Activated CD4-positive, alpha-beta memory T cell treated with anti-CD3 and anti-CD28 coated beads for 36 hours (primary cell): Measurements from ENCODE around the gene RNF44. TPM values are rescaled to one million over a fixed set of nuclear protein-coding genes. Genes with fewer than 3 reads are reported as not detected.
"Not testable (repeated sequence)": the region's sequence is repeated elsewhere in the genome, so short reads cannot be mapped to it uniquely, and the experiment has no call there.

Experiments used
- CTCF ChIA-PET: fragments of 350-600 bp; sonication (Branson Sonifier 250); formaldehyde crosslinking; loops from one replicate; lab custom pipeline; 2021; ENCODE audit warnings: antibody characterized with exemption, inconsistent platforms; lab: Charles Lee
- POLR2A ChIA-PET: fragments of 350-600 bp; sonication (Branson Sonifier 250); formaldehyde crosslinking; loops from one replicate; lab custom pipeline; 2021; ENCODE audit warnings: antibody characterized with exemption; lab: Charles Lee
- DNase-seq: peaks from one replicate; pipeline ENCODE4 v3.0.0-alpha.2; 2020
- H3K27ac Mint-ChIP-seq: one replicate; pipeline ENCODE4 v1.8.0; 2021; ENCODE audit warnings: mixed read lengths
- H3K27me3 Mint-ChIP-seq: one replicate; pipeline ENCODE4 v1.8.0; 2021; ENCODE audit warnings: mixed read lengths
- H3K36me3 Mint-ChIP-seq: one replicate; pipeline ENCODE4 v1.8.0; 2021; ENCODE audit warnings: mixed read lengths
- H3K4me1 Mint-ChIP-seq: one replicate; pipeline ENCODE4 v1.8.0; 2021; ENCODE audit warnings: low read depth, mixed read lengths
- H3K4me3 Mint-ChIP-seq: one replicate; pipeline ENCODE4 v1.8.0; 2021; ENCODE audit warnings: mild to moderate bottlenecking, mixed read lengths
- H3K9me3 Mint-ChIP-seq: one replicate; pipeline ENCODE4 v1.8.0; 2021; ENCODE audit warnings: mixed read lengths
- intact Hi-C: fragments of 100-400 bp; cut with micrococcal nuclease; formaldehyde crosslinking; loops from one replicate; pipeline ENCODE4 v1.15.1; 2023
- total RNA-seq, 2 experiments: library from RNA; stranded (reverse); gene quantifications; one replicate each; pipeline ENCODE4 v1.2.3, GENCODE V29; 2021

Gene RNF44
- total RNA-seq, 2 experiments from 2014 or later: 61.9 to 68.1 TPM

GRCh38 chr5:176570044-176570443, 32.8 kb upstream of the RNF44 start:
- no peak for DNase-seq
- ChIA-PET CTCF (interaction anchor here (0.6 to 1.4 kb wide), 4 partner anchors 10 to 60 kb away, joined by 3 to 4 read pairs (median 3); partner anchors contain the start of genes EIF4E1B and SNCB), POLR2A (no interaction called here)
- H3K4me1 Mint-ChIP-seq: no peaks in the 10 kb centered on the region
- no peaks in the 10 kb centered on the region for H3K36me3 Mint-ChIP-seq
- peaks cover 4% of the 10 kb centered on the region for H3K27me3 Mint-ChIP-seq
- H3K4me3 Mint-ChIP-seq: no peak overlapping the region
- H3K9me3 Mint-ChIP-seq: no peaks in the 10 kb centered on the region
- no peak overlapping the region for H3K27ac Mint-ChIP-seq
- intact Hi-C loops: loop anchor here (5.0 kb wide), 1 partner anchor 153 kb away; the partner anchor contains the start of gene CLTB

- CTCF ChIA-PET: no interaction called here
- no peak for DNase-seq
- Mint-ChIP-seq H3K36me3 (no peaks in the 10 kb centered on the region), H3K27ac (no peak overlapping the region), H3K27me3 (peaks cover 4% of the 10 kb centered on the region), H3K9me3 (no peaks in the 10 kb centered on the region), H3K4me1 (no peaks in the 10 kb centered on the region), H3K4me3 (no peak overlapping the region)
- intact Hi-C loops: no loop called here
- POLR2A ChIA-PET: no interaction called here
These were observed 31.5 kb upstream of the RNF44 start for GRCh38 chr5:176568657-176569056.

GRCh38 chr5:176565760-176566288, 28.6 kb upstream of the RNF44 start:
- no peaks in the 10 kb centered on the region for H3K9me3 Mint-ChIP-seq
- CTCF ChIA-PET: no interaction called here

GRCh38 chr5:176564002-176564401, 26.8 kb upstream of the RNF44 start:
- H3K4me3 Mint-ChIP-seq: no peak overlapping the region
- intact Hi-C loops: no loop called here
- no peak for DNase-seq
- H3K9me3 Mint-ChIP-seq: peaks cover 1% of the 10 kb centered on the region
- peaks cover 4% of the 10 kb centered on the region for H3K27me3 Mint-ChIP-seq
- peaks cover 28% of the 10 kb centered on the region for H3K4me1 Mint-ChIP-seq
- no peak overlapping the region for H3K27ac Mint-ChIP-seq
- ChIA-PET CTCF (interaction anchor here (1.2 to 1.9 kb wide), 3 partner anchors 9 to 97 kb away, joined by 4 to 7 read pairs (median 4); no protein-coding TSS in a partner anchor), POLR2A (no interaction called here)
- no peaks in the 10 kb centered on the region for H3K36me3 Mint-ChIP-seq

More at GRCh38 chr5:176565760-176566288, 28.6 kb upstream of the RNF44 start:
- Mint-ChIP-seq H3K4me3 (no peak overlapping the region), H3K36me3 (no peaks in the 10 kb centered on the region), H3K4me1 (peaks cover 16% of the 10 kb centered on the region), H3K27ac (no peak overlapping the region), H3K27me3 (peaks cover 5% of the 10 kb centered on the region)
- no peak for DNase-seq
- POLR2A ChIA-PET: no interaction called here
- intact Hi-C loops: no loop called here

GRCh38 chr5:176562189-176562588, 25.0 kb upstream of the RNF44 start:
- no peak for DNase-seq
- Mint-ChIP-seq H3K4me1 (peaks cover 28% of the 10 kb centered on the region), H3K4me3 (no peak overlapping the region), H3K36me3 (no peaks in the 10 kb centered on the region), H3K9me3 (peaks cover 4% of the 10 kb centered on the region), H3K27ac (no peak overlapping the region), H3K27me3 (peaks cover 4% of the 10 kb centered on the region)
- intact Hi-C loops: no loop called here
- ChIA-PET POLR2A (no interaction called here), CTCF (interaction anchor here (1.9 kb wide), 1 partner anchor 11 kb away, joined by 4 read pairs; no protein-coding TSS in a partner anchor)

- Mint-ChIP-seq H3K27ac (no peak overlapping the region), H3K36me3 (no peaks in the 10 kb centered on the region), H3K27me3 (peaks cover 1% of the 10 kb centered on the region), H3K4me1 (peaks cover 30% of the 10 kb centered on the region), H3K9me3 (peaks cover 4% of the 10 kb centered on the region), H3K4me3 (no peak overlapping the region)
- CTCF ChIA-PET: interaction anchor here (1.2 kb wide), 1 partner anchor 145 kb away, joined by 3 read pairs; no protein-coding TSS in a partner anchor
- intact Hi-C loops: no loop called here
- POLR2A ChIA-PET: no interaction called here
- DNase-seq: no peak
These were observed 24.1 kb upstream of the RNF44 start for GRCh38 chr5:176561259-176561658.

- POLR2A ChIA-PET: no interaction called here
- CTCF ChIA-PET: interaction anchor here (1.2 kb wide), 1 partner anchor 144 kb away, joined by 3 read pairs; no protein-coding TSS in a partner anchor
- Mint-ChIP-seq H3K4me3 (no peak overlapping the region), H3K27ac (peak overlapping the region; percentile 21), H3K9me3 (peaks cover 4% of the 10 kb centered on the region), H3K36me3 (no peaks in the 10 kb centered on the region), H3K27me3 (peaks cover 1% of the 10 kb centered on the region), H3K4me1 (peaks cover 38% of the 10 kb centered on the region)
- intact Hi-C loops: no loop called here
- DNase-seq: peak; percentile 67
These were observed 23.2 kb upstream of the RNF44 start for GRCh38 chr5:176560364-176560763.

- no peak for DNase-seq
- Mint-ChIP-seq H3K4me1 (peaks cover 44% of the 10 kb centered on the region), H3K36me3 (no peaks in the 10 kb centered on the region), H3K27me3 (peaks cover 1% of the 10 kb centered on the region), H3K9me3 (peaks cover 4% of the 10 kb centered on the region), H3K27ac (no peak overlapping the region), H3K4me3 (no peak overlapping the region)
- ChIA-PET CTCF (no interaction called here), POLR2A (no interaction called here)
- intact Hi-C loops: no loop called here
These were observed 22.5 kb upstream of the RNF44 start for GRCh38 chr5:176559683-176560082.

- Mint-ChIP-seq H3K4me3 (no peak overlapping the region), H3K4me1 (peaks cover 56% of the 10 kb centered on the region), H3K27me3 (peaks cover 1% of the 10 kb centered on the region), H3K27ac (no peak overlapping the region), H3K9me3 (peaks cover 4% of the 10 kb centered on the region), H3K36me3 (no peaks in the 10 kb centered on the region)
- ChIA-PET POLR2A (interaction anchor here (0.6 kb wide), 1 partner anchor 109 kb away, joined by 5 read pairs; no protein-coding TSS in a partner anchor), CTCF (interaction anchor here (0.7 to 1.2 kb wide), 2 partner anchors 100 to 105 kb away, joined by 3 read pairs; no protein-coding TSS in a partner anchor)
- no peak for DNase-seq
- intact Hi-C loops: no loop called here
These were observed 20.6 kb upstream of the RNF44 start for GRCh38 chr5:176557846-176558245.

- no peaks in the 10 kb centered on the region for H3K27me3 Mint-ChIP-seq
- peak overlapping the region; percentile 38 for H3K27ac Mint-ChIP-seq
- no peaks in the 10 kb centered on the region for H3K36me3 Mint-ChIP-seq
- POLR2A ChIA-PET: no interaction called here
- H3K4me3 Mint-ChIP-seq: no peak overlapping the region
- intact Hi-C loops: no loop called here
- CTCF ChIA-PET: interaction anchor here (2.8 kb wide), 1 partner anchor 20 kb away, joined by 9 read pairs; no protein-coding TSS in a partner anchor
- H3K4me1 Mint-ChIP-seq: peaks cover 45% of the 10 kb centered on the region
- no peaks in the 10 kb centered on the region for H3K9me3 Mint-ChIP-seq
- DNase-seq: peak; percentile 50
These were observed 16.3 kb upstream of the RNF44 start for GRCh38 chr5:176553260-176554085.

- intact Hi-C loops: no loop called here
- Mint-ChIP-seq H3K27ac (no peak overlapping the region), H3K4me3 (no peak overlapping the region), H3K27me3 (no peaks in the 10 kb centered on the region), H3K36me3 (no peaks in the 10 kb centered on the region), H3K4me1 (peaks cover 53% of the 10 kb centered on the region), H3K9me3 (no peaks in the 10 kb centered on the region)
- ChIA-PET CTCF (interaction anchor here (0.7 kb wide), 1 partner anchor 9 kb away, joined by 3 read pairs; no protein-coding TSS in a partner anchor), POLR2A (no interaction called here)
- DNase-seq: no peak
These were observed 15.2 kb upstream of the RNF44 start for GRCh38 chr5:176552332-176552869.

GRCh38 chr5:176550937-176551336, 13.7 kb upstream of the RNF44 start:
- H3K27ac Mint-ChIP-seq, H3K36me3 Mint-ChIP-seq, H3K27me3 Mint-ChIP-seq, intact Hi-C loops, DNase-seq, H3K9me3 Mint-ChIP-seq: not testable (repeated sequence)
- Mint-ChIP-seq H3K4me3 (peak overlapping the region; percentile 58), H3K4me1 (peaks cover 54% of the 10 kb centered on the region)
- CTCF ChIA-PET: interaction anchor here (0.8 kb wide), 1 partner anchor 13 kb away, joined by 4 read pairs; no protein-coding TSS in a partner anchor
- POLR2A ChIA-PET: interaction anchor here (1.3 kb wide), 1 partner anchor 13 kb away, joined by 5 read pairs; the partner anchor contains the start of gene RNF44
